WTC11 (cell line): Measurements from ENCODE around the gene ERBB4.

Experiments
- CBFB ChIP-seq: sonication (generic); formaldehyde crosslinking; IDR thresholded peaks from 2 replicates; pipeline ENCODE4 v1.8.1; 2022; ENCODE audit warnings: mild to moderate bottlenecking, low read depth, missing genetic modification reagents
- CTCF ChIP-seq: fragments of 200-600 bp; IDR thresholded peaks from 2 replicates; pipeline ENCODE4 v1.8.0; 2022; ENCODE audit warnings: antibody characterized with exemption
- E2F1 ChIP-seq: sonication (generic); formaldehyde crosslinking; IDR thresholded peaks from 2 replicates; pipeline ENCODE4 v1.8.0; 2022; ENCODE audit warnings: mild to moderate bottlenecking, missing genetic modification reagents
- ETV6 ChIP-seq: sonication (generic); formaldehyde crosslinking; IDR thresholded peaks from 2 replicates; pipeline ENCODE4 v1.8.1; 2022; ENCODE audit warnings: mild to moderate bottlenecking, missing genetic modification reagents
- MAX ChIP-seq: sonication (generic); formaldehyde crosslinking; IDR thresholded peaks from 2 replicates; pipeline ENCODE4 v1.8.0; 2022; ENCODE audit warnings: mild to moderate bottlenecking, missing genetic modification reagents
- NR2C2 ChIP-seq: sonication (generic); formaldehyde crosslinking; IDR thresholded peaks from 2 replicates; pipeline ENCODE4 v1.8.0; 2022; ENCODE audit warnings: mild to moderate bottlenecking, missing genetic modification reagents
- ZNF425 ChIP-seq: fragments of 250-450 bp; sonication (Bioruptor Pico); conservative IDR thresholded peaks from 2 replicates; pipeline ENCODE4 v1.9.0; 2021; ENCODE audit warnings: mild to moderate bottlenecking

GRCh38 chr2:212488611-212489010 lies 50.0 kb downstream of the ERBB4 start:
- TF ChIP-seq CBFB (CRISPR knock-in tag), result no peak
- TF ChIP-seq CTCF, result no peak
- no peak for TF ChIP-seq MAX (CRISPR knock-in tag)
- TF ChIP-seq NR2C2 (CRISPR knock-in tag), result no peak
- no peak for TF ChIP-seq ZNF425 (CRISPR knock-in tag)
- no peak for TF ChIP-seq E2F1 (CRISPR knock-in tag)
- no peak for TF ChIP-seq ETV6
